ENCODE data around the gene PRPF38B.
"Not testable (repeated sequence)": the region's sequence is repeated elsewhere in the genome, so short reads cannot be mapped to it uniquely, and the experiment has no call there.

PRPF38B gene

GRCh38 chr1:108699375-108700332 lies 7.5 kb downstream of the PRPF38B start:
- peaks cover 71% of the 10 kb centered on the region for H3F3A ChIP-seq (ENCODE audit: insufficient read depth)
- H3K27ac ChIP-seq (ENCODE audit: low read depth, low read length) = no peak overlapping the region
- H4K20me1 ChIP-seq (ENCODE audit: low read depth, low read length) = peaks cover 32% of the 10 kb centered on the region

GRCh38 chr1:108701176-108701849 lies 9.2 kb downstream of the PRPF38B start:
- peaks cover 54% of the 10 kb centered on the region for H3K36me3 ChIP-seq (ENCODE audit: low read length)
- peaks cover 16% of the 10 kb centered on the region for H4K20me1 ChIP-seq (ENCODE audit: low read depth, low read length)
- H3K9ac ChIP-seq (ENCODE audit: low read length) = no peak overlapping the region
- H3F3A ChIP-seq (ENCODE audit: insufficient read depth) = peaks cover 68% of the 10 kb centered on the region
- no peak overlapping the region for H3K27ac ChIP-seq (ENCODE audit: low read depth, low read length)
- no peak overlapping the region for H3K4me3 ChIP-seq (ENCODE audit: insufficient read depth, low read length, poor library complexity, severe bottlenecking)
- no peak overlapping the region for H3K4me2 ChIP-seq (ENCODE audit: low read depth, low read length, poor library complexity, severe bottlenecking)
- no peaks in the 10 kb centered on the region for H3K9me2 ChIP-seq (replicated peaks; ENCODE audit: insufficient read depth, low read length)
- no peaks in the 10 kb centered on the region for H3K27me3 ChIP-seq (ENCODE audit: low read length)
- no peak overlapping the region for H2AFZ ChIP-seq (ENCODE audit: low read depth, low read length, severe bottlenecking)
- no peaks in the 10 kb centered on the region for H3K9me3 ChIP-seq (ENCODE audit: insufficient read depth, low read length)
- TF ChIP-seq, protein P1, sequence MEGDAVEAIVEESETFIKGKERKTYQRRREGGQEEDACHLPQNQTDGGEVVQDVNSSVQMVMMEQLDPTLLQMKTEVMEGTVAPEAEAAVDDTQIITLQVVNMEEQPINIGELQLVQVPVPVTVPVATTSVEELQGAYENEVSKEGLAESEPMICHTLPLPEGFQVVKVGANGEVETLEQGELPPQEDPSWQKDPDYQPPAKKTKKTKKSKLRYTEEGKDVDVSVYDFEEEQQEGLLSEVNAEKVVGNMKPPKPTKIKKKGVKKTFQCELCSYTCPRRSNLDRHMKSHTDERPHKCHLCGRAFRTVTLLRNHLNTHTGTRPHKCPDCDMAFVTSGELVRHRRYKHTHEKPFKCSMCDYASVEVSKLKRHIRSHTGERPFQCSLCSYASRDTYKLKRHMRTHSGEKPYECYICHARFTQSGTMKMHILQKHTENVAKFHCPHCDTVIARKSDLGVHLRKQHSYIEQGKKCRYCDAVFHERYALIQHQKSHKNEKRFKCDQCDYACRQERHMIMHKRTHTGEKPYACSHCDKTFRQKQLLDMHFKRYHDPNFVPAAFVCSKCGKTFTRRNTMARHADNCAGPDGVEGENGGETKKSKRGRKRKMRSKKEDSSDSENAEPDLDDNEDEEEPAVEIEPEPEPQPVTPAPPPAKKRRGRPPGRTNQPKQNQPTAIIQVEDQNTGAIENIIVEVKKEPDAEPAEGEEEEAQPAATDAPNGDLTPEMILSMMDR (IDR thresholded peaks at IDR 0.05; ENCODE audit: insufficient read depth, low read length, poor library complexity, severe bottlenecking) = no peak
- no peak for TF ChIP-seq EZH2phosphoT487 (conservative IDR thresholded peaks at IDR 0.05; ENCODE audit: low read length)
- H3K79me2 ChIP-seq (ENCODE audit: insufficient read depth, low read length) = peaks cover 6% of the 10 kb centered on the region; the same call in 1 of the 2 replicates

More at GRCh38 chr1:108699375-108700332, 7.5 kb downstream of the PRPF38B start:
- H3K4me3 ChIP-seq (ENCODE audit: insufficient read depth, low read length, poor library complexity, severe bottlenecking) = no peak overlapping the region
- no peak overlapping the region for H3K4me2 ChIP-seq (ENCODE audit: low read depth, low read length, poor library complexity, severe bottlenecking)
- TF ChIP-seq, protein P1 (IDR thresholded peaks at IDR 0.05; ENCODE audit: insufficient read depth, low read length, poor library complexity, severe bottlenecking) = no peak
- TF ChIP-seq EZH2phosphoT487 (conservative IDR thresholded peaks at IDR 0.05; ENCODE audit: low read length) = no peak
- H3K27me3 ChIP-seq (ENCODE audit: low read length) = no peaks in the 10 kb centered on the region
- H2AFZ ChIP-seq (ENCODE audit: low read depth, low read length, severe bottlenecking) = no peak overlapping the region
- no peaks in the 10 kb centered on the region for H3K9me2 ChIP-seq (replicated peaks; ENCODE audit: insufficient read depth, low read length)
- peaks cover 67% of the 10 kb centered on the region for H3K36me3 ChIP-seq (ENCODE audit: low read length)
- peaks cover 23% of the 10 kb centered on the region for H3K79me2 ChIP-seq (ENCODE audit: insufficient read depth, low read length)
- no peaks in the 10 kb centered on the region for H3K9me3 ChIP-seq (ENCODE audit: insufficient read depth, low read length)
- H3K9ac ChIP-seq (ENCODE audit: low read length) = no peak overlapping the region

DNA sequence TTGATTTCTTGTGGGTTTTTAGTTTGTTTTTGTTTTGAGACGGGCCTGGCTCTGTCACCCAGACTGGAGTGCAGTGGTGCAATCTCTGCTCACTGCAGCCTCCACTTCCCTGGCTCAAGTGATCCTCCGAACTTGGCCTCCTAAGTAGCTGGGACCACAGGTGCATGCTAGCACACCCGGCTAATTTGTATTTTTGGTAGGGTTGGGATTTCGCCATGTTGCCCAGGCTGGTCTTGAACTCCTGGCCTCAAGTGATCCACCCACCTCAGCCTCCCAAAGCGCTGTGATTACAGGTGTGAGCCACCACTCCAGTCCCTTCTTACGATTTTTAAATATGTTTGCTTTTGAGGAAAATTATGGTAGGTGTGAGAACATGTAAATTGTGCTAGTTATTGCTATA lies 10.0 kb downstream of the PRPF38B start:
- not testable (repeated sequence) for H4K20me1 ChIP-seq (ENCODE audit: low read depth, low read length); H3K9ac ChIP-seq (ENCODE audit: low read length); H3K4me2 ChIP-seq (ENCODE audit: low read depth, low read length, poor library complexity, severe bottlenecking); H2AFZ ChIP-seq (ENCODE audit: low read depth, low read length, severe bottlenecking); H3K27ac ChIP-seq (ENCODE audit: low read depth, low read length); H3K9me2 ChIP-seq (replicated peaks; ENCODE audit: insufficient read depth, low read length); H3K27me3 ChIP-seq (ENCODE audit: low read length); H3K79me2 ChIP-seq (ENCODE audit: insufficient read depth, low read length); H3K9me3 ChIP-seq (ENCODE audit: insufficient read depth, low read length); H3K4me3 ChIP-seq (ENCODE audit: insufficient read depth, low read length, poor library complexity, severe bottlenecking)
- Histone ChIP-seq H3K36me3 (ENCODE audit: low read length) (peaks cover 46% of the 10 kb centered on the region), H3F3A (ENCODE audit: insufficient read depth) (peaks cover 68% of the 10 kb centered on the region)

Data from SU-DHL-6 (cell line).